Right ventricle myocardium inferior (tissue), 1 donor: Measurements from ENCODE around the gene PRXL2B. TPM values are rescaled to one million over a fixed set of nuclear protein-coding genes. Genes with fewer than 3 reads are reported as not detected.

ENCODE experiments used
- ATAC-seq: fragments of 200-7000 bp; cut with Tn5 transposase; one replicate; pipeline ENCODE4 v1.9.1; 2020; ENCODE audit warnings: mild to moderate bottlenecking, moderate library complexity
- DNase-seq: peaks from one replicate; pipeline ENCODE4 v3.0.0; 2021; ENCODE audit errors: missing footprints
- intact Hi-C: fragments of 100-400 bp; cut with DNase I; formaldehyde crosslinking; loops from one replicate; pipeline ENCODE4 v1.11.0; 2022
- long read RNA-seq: library from polyadenylated mRNA; unstranded; transcript quantifications from one replicate; pipeline ENCODE4 v2.0.0, GENCODE V29; 2021
- total RNA-seq: library from RNA; stranded (reverse); fragmentation: NEBNext Ultra II Directional; extraction: Animal tissue kit (Norgen Biotek cat#: 25700); gene quantifications from one replicate; pipeline ENCODE4 v1.2.1, GENCODE V29; 2021
- donor health status: DM: no; HTN: yes; CAD: no; lungs with severe emphysema.

PRXL2B gene, protein sequence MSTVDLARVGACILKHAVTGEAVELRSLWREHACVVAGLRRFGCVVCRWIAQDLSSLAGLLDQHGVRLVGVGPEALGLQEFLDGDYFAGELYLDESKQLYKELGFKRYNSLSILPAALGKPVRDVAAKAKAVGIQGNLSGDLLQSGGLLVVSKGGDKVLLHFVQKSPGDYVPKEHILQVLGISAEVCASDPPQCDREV
- total RNA-seq = 12.2 TPM
- long read RNA-seq, transcript PRXL2B-204 (7 exons, 2,749 nt) = major isoform, 7 of 17 reads
- long read RNA-seq, partial matches to known transcripts = 2 of 17 reads
- long read RNA-seq, other reads (novel, unspliced or antisense) = 7 of 17 reads

DNA sequence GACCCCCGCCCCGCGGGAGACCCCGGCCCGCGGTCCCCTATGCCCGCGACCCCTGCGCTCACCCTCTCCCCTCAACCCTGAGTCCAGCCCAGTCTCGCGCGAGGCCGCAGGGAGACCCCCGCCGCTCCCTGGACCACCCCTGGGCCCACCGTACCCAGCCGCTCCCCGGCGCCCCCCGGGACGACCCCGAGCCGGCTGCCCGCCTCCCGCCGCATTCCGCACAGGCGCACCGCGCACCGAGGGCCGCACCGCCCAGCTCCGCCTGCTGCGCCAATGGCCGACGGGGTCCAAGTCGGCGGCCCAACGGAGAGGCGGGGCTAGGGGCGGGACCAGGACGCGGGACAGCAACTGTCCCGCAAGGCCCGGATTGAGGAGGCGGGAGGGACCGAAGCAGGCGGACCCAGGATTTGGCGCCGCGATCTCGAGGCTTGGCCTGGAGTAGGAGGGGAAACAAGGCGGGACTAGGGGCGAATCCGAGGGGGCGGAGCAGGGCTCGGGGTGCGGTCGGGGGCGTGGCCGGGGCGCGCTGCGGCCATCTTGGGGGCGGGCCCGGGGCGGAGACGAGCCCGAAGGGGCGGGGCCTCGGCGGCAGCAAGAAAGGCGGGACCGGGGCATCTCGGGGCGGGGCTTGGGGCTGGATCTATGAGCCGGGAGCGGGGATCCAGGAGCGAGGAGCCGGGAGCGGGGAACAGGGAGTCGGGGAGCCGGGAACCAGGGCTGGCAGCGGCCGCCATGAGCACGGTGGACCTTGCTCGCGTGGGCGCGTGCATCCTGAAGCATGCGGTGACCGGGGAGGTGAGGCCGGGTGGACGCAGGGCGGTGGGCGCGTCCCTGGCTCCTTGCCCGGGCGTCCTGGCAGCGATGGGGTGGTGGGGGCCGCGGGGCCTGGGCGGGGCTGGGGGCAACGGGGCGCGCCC, at the start of gene PRXL2B:
TSS of gene PRXL2B (plus strand) at position 624 of the 917 bp plus-strand sequence. CDS start at position 733, 109 bp downstream.
- ATAC-seq (peak; percentile 94), DNase-seq (peak; percentile 99)
- intact Hi-C loops = loop anchor here (2.0 kb wide), 1 partner anchor 56 kb away; no protein-coding TSS in a partner anchor

DNA sequence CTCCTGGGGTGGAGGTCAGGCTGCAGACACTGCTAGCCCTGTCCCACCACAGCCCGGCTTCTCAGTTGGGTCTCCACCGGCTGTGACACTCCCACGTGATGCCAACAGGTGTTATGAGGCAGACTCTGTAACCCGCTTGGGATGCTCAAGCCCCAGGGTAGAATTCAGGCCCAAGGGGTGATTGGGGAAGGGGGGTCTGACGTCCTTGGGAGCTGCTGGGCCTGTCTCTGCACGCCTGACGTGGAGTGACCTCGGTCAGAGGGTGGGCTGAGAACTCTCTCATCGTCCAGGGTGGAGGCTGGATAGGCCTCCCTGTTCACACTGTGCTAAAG, 48.8 kb upstream of the PRXL2B start:
- ATAC-seq (no peak), DNase-seq (no peak)
- intact Hi-C loops = no loop called here

DNA sequence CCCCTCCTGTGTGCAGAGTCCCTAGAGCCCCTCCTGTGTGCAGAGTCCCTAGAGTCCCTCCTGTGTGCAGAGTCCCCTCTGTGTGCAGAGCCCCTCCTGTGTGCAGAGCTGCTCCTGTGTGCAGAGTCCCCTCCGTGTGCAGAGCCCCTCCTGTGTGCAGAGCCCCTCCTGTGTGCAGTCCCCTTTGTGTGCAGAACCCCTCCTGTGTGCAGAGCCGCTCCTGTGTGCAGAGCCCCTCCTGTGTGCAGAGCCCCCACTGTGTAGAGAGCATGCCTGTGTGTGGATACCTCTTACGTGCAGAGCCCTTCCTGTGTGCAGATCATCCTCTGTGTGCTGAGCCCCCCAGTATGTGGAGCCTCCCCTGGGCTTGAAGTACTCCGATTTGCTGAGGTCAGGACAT, 48.2 kb upstream of the PRXL2B start:
- DNase-seq (no peak), ATAC-seq (no peak)
- intact Hi-C loops = no loop called here

DNA sequence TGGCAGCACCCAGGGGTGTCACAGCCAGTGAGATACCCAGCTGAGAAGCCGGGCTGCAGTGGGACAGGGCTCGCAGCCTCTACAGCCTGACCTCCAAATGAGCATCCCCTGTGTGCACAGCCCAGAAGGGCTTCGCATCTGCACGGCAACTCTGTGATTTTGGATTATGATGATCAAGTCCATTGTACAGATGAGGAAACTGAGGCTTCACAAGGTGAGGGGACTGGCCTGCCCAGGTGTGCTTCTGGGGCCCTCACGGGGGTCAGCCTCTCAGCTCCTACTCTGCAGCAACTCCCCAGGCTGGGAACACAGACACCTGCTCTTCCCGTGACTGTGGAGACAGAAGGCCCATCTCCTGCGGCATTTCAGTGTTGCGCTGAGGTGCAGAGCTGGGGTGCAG, 47.7 kb upstream of the PRXL2B start:
- intact Hi-C loops = no loop called here
- DNase-seq (no peak), ATAC-seq (no peak)

DNA sequence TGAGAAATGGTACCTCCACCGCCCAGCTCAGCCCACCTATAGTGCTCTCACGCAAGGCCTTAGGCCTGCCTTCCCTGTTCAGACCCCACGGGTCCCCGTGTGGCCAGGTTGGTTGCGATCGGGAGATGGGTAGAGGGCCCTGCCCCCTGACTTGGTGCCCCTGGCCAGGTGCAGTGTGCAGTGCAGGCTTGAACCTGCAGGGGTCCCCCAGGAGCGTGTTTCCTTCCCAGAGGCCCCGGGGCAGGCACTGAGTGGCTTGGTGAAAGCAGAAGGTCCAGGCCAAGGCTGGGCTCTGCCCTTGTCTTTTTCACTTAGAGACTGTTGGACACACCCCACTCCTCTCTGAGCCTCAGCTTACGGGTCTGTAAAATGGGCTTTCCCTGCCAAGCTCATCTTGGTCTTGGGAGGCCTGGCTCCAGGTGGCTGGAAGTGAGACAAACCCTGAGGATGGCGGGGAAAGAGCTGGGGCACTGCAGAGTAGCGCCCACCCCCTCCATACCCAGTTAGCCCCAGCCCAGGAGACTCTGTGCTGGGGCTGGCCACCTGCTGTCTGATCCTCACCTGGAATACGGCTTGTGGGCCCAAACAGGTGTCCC, 47.2 kb upstream of the PRXL2B start:
- DNase-seq = no peak
- no peak for ATAC-seq
- intact Hi-C loops = no loop called here

DNA sequence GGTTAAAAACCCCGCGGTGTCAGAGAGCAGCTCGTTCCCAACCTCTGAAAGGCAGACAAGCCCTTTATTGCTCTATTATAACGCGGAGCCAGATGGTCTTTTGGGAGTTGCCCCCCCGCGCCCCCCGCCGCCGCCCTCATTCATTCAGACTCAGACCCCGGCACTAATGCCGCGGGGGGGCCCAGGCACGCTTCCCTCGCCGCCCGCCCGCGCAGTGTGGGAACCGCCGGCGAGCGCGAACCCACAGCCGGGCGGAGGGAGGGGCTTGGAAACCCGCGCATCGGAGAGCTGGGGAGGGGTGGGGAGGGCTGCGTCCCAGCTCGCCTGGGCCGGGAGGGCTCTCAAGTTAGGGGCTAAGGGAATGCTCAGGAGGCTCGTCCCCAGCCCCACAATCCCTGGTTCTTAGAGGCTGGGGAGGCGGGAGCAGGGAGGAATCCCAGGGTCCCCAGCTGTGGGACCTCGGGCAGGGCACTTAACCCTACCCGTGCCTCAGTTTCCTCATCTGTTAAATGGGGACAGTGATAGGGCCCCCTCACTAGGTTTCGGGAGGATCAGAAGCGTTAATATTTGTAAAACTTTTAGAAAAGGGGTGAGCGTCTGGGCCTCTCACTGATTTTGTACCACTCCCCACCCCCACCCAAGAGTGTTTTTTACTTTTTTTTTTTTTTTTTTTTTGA, 45.6 kb upstream of the PRXL2B start:
- ATAC-seq (no peak), DNase-seq (no peak)
- intact Hi-C loops = loop anchor here (10.0 kb wide), 1 partner anchor 346 kb away; the partner anchor contains the start of gene FAAP20

DNA sequence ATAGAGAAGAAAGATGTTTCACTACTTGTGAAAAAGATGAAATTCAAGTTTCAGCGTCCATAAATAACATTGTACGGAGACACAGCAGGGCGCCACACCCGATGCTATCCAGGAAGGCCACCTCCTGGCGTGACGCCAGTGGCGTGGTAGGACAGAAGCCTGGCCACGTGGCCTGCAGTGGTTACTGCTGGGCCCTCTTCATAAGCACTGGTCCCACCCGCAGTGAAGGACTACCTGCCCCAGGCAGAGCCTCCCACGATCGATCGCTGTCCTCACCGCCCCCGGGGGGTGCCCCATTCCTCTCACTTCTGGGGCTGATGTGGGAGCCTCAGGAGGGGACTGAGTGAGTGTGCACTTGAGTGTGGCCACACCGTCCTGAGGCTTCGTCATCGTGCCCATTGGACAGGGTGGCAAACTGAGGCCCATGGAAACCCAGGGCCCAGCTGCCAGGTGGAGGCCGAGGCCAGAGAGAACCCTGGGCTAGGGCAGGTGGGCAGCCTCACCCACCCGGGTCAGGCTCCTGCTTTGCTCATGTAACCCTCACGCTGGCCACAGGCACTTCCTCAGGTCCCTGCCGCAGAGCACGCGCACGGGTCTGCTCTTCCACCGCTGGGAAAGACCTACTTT, 44.8 kb upstream of the PRXL2B start:
- intact Hi-C loops = loop anchor here (10.0 kb wide), 1 partner anchor 347 kb away; the partner anchor contains the start of gene FAAP20
- DNase-seq = no peak

DNA sequence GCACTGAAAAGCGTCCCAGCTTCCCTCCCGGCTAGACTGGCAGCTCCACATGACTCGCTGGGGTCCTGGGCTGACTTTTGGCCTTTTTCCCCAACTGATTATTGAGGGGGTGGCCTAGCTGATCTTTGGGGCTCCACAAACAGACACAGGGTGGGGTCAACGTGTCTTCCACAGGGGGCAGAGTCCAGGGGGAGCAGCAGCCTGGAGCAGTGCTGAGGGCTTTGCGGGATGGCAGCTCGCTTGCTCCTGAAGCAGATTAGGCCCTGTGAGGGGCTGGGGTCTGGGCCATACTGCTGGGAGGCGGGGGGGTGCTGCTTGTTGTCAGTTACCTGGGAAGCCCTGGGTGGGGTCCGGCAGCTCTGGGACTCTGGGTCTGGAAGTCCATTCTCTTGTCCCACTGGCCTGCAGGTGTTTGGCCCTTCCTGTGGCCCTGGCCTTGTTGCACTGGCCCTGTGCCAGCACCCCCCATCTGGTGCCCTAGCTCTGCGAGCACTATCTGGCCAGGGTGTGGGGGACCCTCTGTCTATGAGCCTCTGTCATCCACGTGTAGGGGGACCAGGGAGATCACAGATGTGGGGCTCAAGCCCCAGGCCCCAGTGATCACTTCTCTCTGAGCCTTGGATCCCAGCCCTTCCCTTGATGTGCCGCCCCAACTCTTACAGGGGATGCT, 44.2 kb upstream of the PRXL2B start:
- DNase-seq (no peak), ATAC-seq (no peak)
- intact Hi-C loops = loop anchor here (10.0 kb wide), 1 partner anchor 348 kb away; the partner anchor contains the start of gene FAAP20

More for the DNA sequence above, 44.8 kb upstream of the PRXL2B start:
- no peak for ATAC-seq

DNA sequence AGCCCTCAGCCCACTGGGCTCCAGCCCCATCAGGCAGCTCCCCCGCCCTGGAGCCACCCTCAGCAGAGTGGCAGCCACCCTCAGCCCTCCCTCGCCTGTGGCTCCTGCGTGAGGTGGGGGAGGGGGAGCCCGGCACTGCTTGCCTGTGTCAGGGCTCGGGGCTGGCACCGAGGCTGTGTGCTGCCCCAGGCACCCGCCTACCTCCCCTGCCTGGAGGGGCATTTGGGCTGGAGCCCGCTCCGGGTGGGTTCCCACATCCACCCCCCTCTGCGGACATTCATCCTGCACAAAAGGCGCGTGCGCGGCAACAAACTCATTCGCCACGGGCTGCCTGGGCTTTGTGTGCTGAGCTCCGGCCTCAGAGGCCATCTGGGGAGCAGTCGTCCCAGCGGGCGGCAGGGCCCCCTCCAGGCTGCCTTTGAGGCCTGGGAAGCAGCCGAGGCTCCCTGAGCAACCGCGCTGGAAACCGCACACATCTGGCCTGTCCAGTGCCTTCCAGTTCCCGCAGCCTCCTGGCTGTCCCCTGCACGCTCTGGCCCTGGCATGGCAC, 43.0 kb upstream of the PRXL2B start:
- intact Hi-C loops = loop anchor here (10.0 kb wide), 1 partner anchor 349 kb away; the partner anchor contains the start of gene FAAP20
- no peak for DNase-seq

DNA sequence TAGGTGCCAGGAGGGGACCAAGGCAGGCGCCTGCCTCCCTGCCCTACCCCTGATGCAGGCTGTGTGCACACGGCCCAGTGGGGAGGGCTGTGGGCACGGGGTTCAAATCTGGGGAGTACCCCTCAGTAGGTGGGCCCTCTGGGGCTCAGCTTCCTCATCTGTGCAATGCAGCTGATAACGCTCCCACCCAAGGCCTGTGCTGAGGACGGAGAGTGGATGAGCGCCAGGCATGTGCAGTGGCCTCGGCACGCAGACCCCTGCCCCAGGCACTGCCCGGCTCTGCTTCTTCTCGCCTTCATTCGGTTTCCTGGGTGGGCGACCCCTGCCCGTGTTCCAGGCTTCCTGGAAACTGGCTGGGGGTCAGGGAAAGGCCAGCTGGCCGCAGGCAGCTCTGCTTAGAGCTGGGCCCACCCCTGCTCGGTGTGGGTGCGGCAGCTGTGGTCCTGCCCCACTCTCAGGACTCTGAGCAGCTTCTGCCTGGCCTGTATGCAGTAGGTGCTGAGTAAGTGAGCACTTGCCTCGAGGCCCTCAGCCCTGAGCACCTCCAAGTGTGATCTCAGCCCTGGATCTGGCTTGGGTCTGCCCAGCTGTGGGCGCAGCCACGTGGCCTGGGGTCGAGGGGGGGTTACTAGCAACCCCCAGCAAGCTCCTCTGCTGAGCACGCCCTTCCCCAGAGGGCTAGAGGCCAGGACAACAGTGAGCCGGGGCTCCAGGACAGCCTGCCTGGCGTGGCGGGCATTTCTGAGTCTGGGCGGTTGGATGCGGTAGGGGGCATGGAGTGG, 42.3 kb upstream of the PRXL2B start:
- intact Hi-C loops = loop anchor here (10.0 kb wide), 1 partner anchor 349 kb away; the partner anchor contains the start of gene FAAP20
- no peak for ATAC-seq
- no peak for DNase-seq

More for the DNA sequence above, 43.0 kb upstream of the PRXL2B start:
- no peak for ATAC-seq

DNA sequence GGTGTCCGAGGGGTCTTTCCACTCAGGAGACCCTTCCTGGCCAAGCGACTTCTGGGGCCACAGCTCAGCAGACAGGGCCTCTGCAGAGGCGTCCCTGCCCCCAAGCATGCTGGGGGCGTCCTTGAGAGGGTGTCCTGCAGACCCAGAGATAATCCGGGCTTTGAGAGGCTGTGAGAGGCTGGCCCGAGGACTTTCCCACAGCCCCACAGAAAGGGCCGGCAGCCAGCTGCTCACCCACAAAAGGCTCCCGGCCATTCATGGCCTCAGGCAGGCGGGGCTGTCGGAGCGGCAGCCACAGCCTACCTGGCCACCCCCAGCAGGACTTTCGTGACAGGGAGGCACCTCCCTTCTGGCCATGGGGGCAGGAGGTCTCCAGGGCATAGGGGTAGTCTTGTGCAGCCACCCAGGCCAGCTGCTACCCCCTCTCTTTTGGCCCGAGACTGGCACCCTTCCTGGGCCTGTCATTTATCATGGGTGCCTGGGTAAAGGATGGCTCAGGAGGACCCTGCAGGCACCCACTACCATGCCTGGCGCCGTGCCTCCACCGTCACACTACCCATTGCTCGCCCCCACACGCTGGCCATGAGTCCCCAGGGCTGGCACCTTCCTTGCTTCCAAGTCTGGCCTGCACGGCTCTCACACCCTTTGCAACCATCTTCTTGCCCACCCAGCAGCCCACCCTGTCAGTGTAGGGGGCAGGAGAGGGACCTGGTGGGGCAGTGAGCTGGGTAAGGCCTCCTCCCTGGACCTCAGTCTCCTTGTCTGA, 41.5 kb upstream of the PRXL2B start:
- intact Hi-C loops = loop anchor here (10.0 kb wide), 1 partner anchor 350 kb away; the partner anchor contains the start of gene FAAP20
- ATAC-seq (no peak), DNase-seq (no peak)

DNA sequence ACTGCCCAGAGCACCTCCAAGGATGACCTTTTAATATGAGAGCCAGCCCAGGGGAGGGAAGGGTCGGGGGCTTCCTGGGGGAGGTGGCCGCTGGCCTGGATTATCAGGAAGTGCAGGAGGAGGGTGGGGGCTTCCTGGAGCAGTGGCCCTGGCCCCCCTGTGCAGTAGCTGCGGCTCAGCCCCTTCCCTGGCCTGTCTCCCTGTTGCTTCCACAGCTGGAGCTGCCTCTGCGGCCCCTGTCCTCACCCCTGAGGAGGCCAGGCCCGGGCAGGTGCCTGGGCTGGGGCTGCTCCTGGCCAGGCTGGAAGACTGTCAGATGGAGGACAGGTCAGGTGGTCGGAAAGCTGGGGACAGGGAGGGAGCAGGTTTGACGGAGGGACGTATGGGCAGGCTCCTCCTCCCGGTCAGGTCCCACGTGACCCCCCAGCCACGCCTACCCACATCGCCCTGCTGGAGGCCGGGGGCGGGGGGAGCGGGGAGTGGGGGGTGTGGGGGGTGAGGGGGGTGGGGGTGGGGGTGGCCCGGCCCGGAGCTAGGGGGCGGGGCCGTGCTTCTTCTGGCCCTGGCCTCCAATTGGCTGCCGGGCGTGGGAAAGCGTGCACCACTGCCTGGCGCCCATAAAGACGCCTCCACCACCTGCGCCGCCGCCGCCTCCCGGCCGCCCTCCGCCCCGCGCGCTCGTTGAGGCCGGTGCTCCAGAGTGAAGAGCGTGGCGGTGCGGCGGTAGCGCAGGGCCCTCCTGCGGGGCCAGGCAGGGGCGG, 40.6 kb upstream of the PRXL2B start:
- ATAC-seq (peak; percentile 72), DNase-seq (peak; percentile 95)
- intact Hi-C loops = loop anchor here (2.0 to 10.0 kb wide), 2 partner anchors 19 to 351 kb away; partner anchors contain the start of genes FAAP20 and PANK4

DNA sequence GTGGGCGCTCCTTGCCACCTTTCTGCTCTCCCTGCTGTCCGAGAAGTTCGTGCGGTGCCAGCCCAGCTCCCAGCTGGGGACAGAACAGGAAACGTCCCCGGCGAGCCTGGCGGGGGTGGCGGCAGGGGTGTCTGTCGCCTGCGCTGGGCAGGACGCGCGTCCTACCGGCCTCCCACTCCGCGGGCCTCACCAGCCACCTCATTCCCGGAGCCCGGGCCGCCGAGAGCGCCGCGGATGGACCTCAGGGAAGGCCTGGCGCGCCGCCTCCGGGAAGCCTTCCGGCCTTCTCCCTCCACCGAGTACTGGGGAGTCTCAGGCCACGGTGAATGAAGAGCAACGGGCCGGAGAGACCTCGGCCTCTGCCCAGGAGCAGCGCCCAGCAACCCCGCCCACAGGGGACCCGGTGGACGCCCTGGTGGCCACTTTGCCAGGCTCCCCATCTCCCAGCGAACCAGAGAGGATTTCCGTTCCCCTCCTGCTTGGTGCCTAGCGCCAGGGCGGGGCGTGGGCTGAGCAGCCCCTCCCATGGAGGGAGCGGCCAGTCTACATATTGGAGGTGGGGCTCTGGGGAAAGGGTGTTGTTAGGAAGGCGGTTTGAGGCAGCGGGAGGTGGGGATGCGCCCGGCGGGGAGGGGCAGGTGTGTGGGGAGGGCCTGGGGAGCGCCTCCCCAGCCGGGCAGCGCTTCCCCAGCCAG, 39.9 kb upstream of the PRXL2B start:
- ATAC-seq = peak; percentile 73
- intact Hi-C loops = loop anchor here (2.0 to 10.0 kb wide), 2 partner anchors 20 to 352 kb away; partner anchors contain the start of genes FAAP20 and PANK4
- peak; percentile 94 for DNase-seq
